Stromal cell of bone marrow (primary cell): ENCODE data around the gene PWWP2B.

ENCODE experiments used
- DNase-seq: peaks from one replicate; pipeline ENCODE4 v3.0.0-alpha.2; 2012; ENCODE audit warnings: low read depth

Gene PWWP2B

DNA sequence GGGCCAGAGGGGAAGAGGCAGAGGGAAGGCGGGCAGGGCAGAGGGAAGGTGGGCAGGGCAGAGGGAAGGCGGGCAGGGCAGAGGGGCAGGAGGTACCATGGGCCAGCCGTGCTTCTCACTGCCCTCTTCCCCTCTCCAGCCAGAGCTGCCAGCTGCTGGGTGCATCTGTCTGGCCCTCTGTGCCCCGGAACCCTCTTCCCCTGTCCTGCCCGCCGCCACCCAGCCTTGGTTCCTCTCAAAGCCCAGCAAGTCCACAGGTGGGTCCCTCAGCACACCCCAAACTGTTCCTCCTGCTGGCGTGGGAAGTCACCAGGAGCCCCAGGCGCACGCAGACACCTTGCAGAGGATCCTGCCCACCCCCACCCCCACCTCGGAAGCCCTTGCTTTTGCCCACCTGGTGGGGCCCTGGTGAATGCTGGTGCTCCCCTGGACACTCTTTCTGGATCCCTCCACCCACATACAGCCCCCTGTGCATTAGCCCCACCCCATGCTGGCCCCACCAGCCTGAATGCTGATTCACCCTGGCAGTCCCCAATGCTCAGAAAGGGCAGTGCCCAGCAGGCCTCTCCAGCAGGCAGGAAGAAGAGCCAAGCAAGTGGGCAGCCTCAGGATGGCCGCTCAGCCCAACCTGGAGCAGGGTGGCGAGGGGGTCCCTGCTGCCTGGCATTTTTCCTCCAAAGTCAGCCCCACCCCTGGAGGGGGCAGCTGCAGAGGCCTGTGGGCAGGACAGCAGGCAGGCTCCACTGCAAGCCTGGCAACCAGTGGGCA, 1.9 kb upstream of the PWWP2B start:
- no peak for DNase-seq

GRCh38 chr10:132395704-132396493, 1.1 kb upstream of the PWWP2B start:
- DNase-seq, result no peak

- DNase-seq, result no peak
These were observed 435 bp upstream of the PWWP2B start for GRCh38 chr10:132396494-132397035.

DNA sequence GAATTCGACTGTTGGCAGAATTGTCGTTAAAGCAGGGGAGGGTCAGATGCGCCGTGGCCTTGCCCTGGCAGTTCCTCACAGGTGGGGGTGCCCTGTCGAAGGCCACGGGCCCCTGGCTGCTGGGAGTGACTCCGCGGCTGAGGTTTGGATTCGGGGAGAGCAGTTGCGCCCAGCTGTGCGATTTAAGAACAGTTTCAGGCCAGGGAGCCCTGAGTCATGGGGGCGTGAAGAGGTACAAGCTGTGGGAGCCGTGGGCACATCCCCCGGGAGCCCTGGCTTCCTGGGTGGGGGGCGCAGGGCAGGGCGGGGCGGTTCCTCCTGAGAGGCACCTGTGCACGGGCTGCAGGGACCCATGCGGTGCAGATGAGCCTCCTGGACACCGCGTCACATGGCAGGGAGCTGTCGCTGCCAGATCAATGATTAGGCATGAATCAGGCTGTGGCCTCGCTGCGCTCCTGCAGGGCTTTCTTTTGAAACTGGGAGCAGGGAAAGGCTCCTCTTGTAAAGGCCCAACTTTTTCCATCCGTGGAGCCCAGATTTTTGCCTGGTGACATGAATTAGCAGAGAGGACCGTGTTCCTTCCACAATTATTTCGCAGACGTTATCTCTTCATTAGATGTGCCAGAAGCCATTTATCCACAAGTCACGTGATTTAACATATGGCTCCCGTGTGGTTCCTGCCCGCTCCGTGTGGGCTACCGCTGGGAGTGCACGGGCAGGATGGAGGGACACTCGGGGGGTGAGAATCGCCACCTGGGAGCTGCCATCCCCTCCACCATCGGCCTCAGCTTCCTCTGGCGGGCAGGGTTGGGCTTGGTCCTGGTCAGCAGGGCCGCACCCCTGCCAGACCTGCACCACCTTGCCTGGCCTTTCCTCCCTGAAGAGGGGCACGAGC, 918 bp downstream of the PWWP2B start:
- DNase-seq, result no peak

DNA sequence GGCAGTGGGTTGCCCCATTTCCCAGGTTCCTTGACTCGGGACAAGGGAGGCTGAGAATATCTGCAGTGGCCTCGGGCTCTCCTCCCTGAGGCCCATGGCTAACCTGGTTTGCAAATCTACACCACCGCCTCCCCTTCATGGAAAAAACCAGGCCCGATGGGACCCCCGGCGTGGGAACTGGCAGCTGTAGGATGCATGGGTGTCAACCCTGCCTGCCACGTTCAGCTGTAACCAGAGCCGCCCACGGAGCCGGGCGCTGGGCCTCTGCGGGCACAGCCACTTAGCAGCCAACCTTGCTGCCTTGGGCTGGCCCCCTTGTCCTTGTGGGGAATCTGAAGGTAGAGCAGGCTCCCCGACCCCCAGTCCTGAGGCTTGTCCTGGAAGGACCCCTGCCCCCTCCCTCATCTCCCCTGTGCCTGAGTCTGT, 1.6 kb downstream of the PWWP2B start:
- DNase-seq, result no peak

- DNase-seq, result no peak
These were observed 2.4 kb downstream of the PWWP2B start for GRCh38 chr10:132399117-132400035.

DNA sequence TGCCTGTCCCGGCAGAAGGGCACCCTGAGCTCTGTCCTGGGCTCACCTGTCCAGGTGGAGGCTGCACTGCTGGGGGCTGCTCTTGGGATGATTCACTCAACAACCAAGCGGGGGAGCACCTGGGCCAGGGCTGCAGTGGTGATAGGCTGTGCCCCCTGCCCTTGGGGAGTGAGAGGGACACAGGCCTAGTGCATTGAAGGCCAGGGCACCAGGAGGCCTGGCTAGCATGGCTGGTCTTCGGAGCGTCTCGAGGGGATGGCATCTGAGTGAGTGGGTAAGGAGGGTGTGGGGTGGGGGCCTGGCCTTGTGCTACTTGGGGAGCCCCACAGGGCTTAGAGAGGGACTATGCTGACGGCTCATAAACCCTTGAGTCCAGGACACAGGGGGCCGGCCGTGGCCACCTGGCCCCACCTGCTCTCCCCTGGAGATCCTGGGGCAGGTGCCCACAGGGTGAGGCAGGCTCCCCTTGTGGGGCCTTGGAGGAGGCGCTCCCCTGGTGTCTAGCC, 3.1 kb downstream of the PWWP2B start:
- DNase-seq, result no peak

DNA sequence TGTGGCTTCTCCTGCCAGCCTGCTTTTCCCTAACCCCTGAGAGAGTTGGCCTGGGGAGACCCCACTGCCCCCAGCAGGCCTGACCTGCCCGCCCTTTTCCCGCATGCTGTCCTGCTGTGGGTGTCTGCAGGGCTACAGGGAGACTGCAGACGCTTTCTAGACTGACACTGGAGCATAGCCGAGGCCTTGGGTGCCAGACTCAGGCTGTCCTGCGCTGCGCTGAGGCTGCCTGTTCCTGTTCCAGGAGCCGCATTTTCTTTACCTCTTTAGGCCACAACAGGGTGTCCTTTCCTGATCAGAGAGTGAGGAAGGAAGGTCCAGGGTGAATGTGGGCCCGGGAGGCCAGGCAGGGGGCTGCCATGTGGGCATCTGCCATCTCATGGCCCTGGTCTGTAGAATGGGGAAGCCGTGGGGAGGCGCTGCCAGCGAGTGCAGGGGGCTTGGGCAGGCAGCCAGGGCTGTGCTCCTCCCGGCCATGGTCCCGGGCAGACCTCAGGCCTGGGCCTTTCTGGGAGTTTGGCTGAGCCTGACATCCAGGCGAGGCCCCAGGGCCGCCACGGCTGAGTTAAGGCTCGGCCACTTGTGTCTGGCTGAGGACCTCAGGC, 3.6 kb downstream of the PWWP2B start:
- no peak for DNase-seq

- no peak for DNase-seq
These were observed 4.6 kb downstream of the PWWP2B start for GRCh38 chr10:132401401-132402118.

DNA sequence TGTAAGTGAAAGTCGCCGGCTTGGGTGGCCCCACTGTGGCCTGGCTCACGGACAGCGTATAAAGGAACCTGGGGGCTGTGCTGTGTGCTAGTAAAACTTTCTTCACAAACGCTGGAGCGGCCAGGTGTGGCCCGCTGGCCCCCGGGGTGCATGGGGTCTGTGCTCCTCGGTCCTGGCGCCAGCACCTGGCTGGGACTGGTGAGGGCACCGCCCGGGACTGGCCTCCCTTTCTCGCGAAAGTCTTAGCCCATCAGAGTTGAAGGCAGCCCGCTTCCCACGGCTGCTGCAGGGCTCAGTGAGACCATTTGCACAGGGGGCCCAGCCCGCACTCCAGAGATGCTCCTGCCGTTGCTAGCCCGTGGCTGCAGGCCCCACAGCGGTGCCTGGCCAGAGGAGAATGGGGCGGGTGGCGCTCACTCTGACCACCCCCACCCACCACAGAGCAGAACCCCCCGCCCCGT, 5.8 kb downstream of the PWWP2B start:
- DNase-seq, result no peak

GRCh38 chr10:132403511-132404168, 6.6 kb downstream of the PWWP2B start:
- no peak for DNase-seq

GRCh38 chr10:132404169-132404880, 7.3 kb downstream of the PWWP2B start:
- no peak for DNase-seq

DNA sequence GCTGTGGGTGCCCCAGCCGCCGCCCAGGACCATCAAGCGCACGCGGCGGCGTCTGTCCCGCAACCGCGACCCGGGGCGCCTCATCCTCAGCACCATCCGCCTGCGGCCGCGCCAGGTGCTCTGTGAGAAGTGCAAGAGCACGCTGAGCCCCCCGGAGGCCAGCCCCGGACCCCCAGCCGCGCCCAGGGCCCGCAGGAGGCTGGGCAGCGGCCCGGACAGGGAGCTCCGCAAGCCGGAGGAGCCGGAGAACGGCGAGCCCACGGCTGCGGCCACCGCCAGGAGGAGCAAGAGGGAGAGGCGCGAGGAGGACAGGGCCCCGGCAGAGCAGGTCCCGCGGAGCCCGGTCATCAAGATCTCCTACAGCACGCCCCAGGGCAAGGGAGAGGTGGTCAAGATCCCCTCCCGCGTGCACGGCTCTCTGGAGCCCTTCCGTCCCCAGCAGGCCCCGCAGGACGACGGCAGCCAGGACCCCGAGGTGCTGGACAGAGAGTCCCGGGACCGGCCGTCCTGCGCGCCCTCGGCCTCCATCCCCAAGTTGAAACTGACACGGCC, 8.0 kb downstream of the PWWP2B start:
- no peak for DNase-seq

DNA sequence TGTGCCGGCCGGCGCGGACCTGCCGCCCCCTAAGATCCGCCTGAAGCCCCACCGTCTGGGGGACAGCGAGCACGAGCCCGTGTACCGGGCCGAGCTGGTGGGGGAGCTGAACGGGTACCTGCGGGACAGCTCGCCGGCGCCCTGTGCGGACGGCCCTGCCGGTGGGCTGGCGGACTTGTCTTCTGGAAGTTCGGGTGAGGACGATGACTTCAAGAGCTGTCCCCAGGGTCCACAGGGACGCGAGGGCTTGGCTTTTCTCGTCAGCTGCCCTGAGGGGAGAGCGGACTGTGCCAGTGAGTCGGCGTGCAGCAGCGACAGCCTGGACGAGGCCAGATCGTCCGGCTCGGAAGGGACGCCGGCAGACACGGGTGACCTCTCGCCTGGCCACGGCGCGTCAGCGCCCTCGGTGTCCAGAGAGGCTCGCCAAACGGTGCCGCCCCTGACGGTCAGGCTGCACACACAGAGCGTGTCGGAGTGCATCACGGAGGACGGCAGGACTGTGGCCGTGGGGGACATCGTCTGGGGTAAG, 8.5 kb downstream of the PWWP2B start:
- no peak for DNase-seq

- DNase-seq, result no peak
These were observed 9.2 kb downstream of the PWWP2B start for GRCh38 chr10:132406181-132406580.

GRCh38 chr10:132406750-132407149, 9.8 kb downstream of the PWWP2B start:
- DNase-seq, result no peak

- DNase-seq, result no peak
These were observed 10.3 kb downstream of the PWWP2B start for GRCh38 chr10:132407243-132407746.
